GM23338 (cell line): ENCODE measurements around the gene NCK2. TPM values are rescaled to one million over a fixed set of nuclear protein-coding genes. Genes with fewer than 3 reads are reported as not detected.

Experiments used
- ATAC-seq: fragments of 200-7000 bp; cut with Tn5 transposase; 3 replicates; pipeline ENCODE4 v1.9.1; 2020
- DNase-seq: peaks from one replicate; pipeline ENCODE4 v3.0.0-alpha.2; 2015; ENCODE audit warnings: low spot score
- H2AFZ ChIP-seq: fragments of 200-600 bp; sonication (generic); 2 replicates; pipeline ENCODE4 v1.8.0; 2016; ENCODE audit warnings: antibody characterized with exemption, mild to moderate bottlenecking, moderate library complexity
- H3F3A ChIP-seq: fragments of 200-600 bp; sonication (generic); replicated peaks from 2 replicates; pipeline ENCODE4 v1.8.0; 2017; ENCODE audit warnings: antibody characterized with exemption, mixed run types, low read depth
- H3K27ac ChIP-seq: fragments of 200-600 bp; sonication (generic); 2 replicates; pipeline ENCODE4 v1.6.1; 2016; ENCODE audit warnings: low read depth
- H3K27me3 ChIP-seq: fragments of 200-600 bp; sonication (generic); 2 replicates; pipeline ENCODE4 v1.8.0; 2016; ENCODE audit warnings: mild to moderate bottlenecking, mixed run types, moderate library complexity; ENCODE audit not compliant: insufficient read depth
- H3K36me3 ChIP-seq: fragments of 200-600 bp; sonication (generic); 2 replicates; pipeline ENCODE4 v1.8.0; 2016; ENCODE audit warnings: mild to moderate bottlenecking; ENCODE audit not compliant: insufficient read depth
- H3K4me1 ChIP-seq: fragments of 200-600 bp; sonication (generic); 2 replicates; pipeline ENCODE4 v1.8.0; 2016; ENCODE audit warnings: mild to moderate bottlenecking, moderate library complexity; ENCODE audit not compliant: insufficient read depth
- H3K4me2 ChIP-seq: fragments of 200-600 bp; sonication (generic); 2 replicates; pipeline ENCODE4 v1.7.1; 2017; ENCODE audit warnings: mixed run types
- H3K4me3 ChIP-seq: fragments of 200-600 bp; sonication (generic); 2 replicates; pipeline ENCODE4 v1.6.1; 2016; ENCODE audit warnings: mixed run types
- H3K79me2 ChIP-seq: fragments of 200-600 bp; sonication (generic); replicated peaks from 2 replicates; pipeline ENCODE4 v1.8.0; 2017; ENCODE audit warnings: mild to moderate bottlenecking; ENCODE audit not compliant: insufficient read depth
- H3K9me2 ChIP-seq: fragments of 200-600 bp; sonication (generic); 2 replicates; pipeline ENCODE4 v1.8.0; 2017; ENCODE audit not compliant: insufficient read depth
- H4K20me1 ChIP-seq: fragments of 200-600 bp; sonication (generic); replicated peaks from 2 replicates; pipeline ENCODE4 v1.8.0; 2017; ENCODE audit warnings: mild to moderate bottlenecking; ENCODE audit not compliant: insufficient read depth
- H3K27ac Mint-ChIP-seq: 2 replicates; pipeline ENCODE4 v1.8.0; 2020; ENCODE audit warnings: inconsistent platforms, mild to moderate bottlenecking, moderate library complexity, mixed read lengths
- H3K27me3 Mint-ChIP-seq: 3 replicates; pipeline ENCODE4 v1.8.0; 2022; ENCODE audit warnings: low read depth, mild to moderate bottlenecking, moderate library complexity, mixed read lengths, inconsistent platforms; ENCODE audit not compliant: insufficient read depth, poor library complexity
- H3K36me3 Mint-ChIP-seq: 3 replicates; pipeline ENCODE4 v1.8.0; 2021; ENCODE audit warnings: low read depth, mild to moderate bottlenecking, inconsistent platforms, moderate library complexity, mixed read lengths
- H3K4me1 Mint-ChIP-seq: 3 replicates; pipeline ENCODE4 v1.8.0; 2020; ENCODE audit warnings: mild to moderate bottlenecking, inconsistent platforms, mixed read lengths
- H3K4me3 Mint-ChIP-seq: 3 replicates; pipeline ENCODE4 v1.8.0; 2021; ENCODE audit warnings: moderate library complexity, mild to moderate bottlenecking, inconsistent platforms, mixed read lengths
- H3K9me3 Mint-ChIP-seq: 3 replicates; pipeline ENCODE4 v1.8.0; 2020; ENCODE audit warnings: moderate library complexity, mild to moderate bottlenecking, inconsistent platforms, mixed read lengths
- CREB1 ChIP-seq: fragments of 250-450 bp; sonication (Bioruptor Pico); IDR thresholded peaks from 2 replicates; pipeline ENCODE4 v1.5.0; 2020; ENCODE audit warnings: low read depth, mild to moderate bottlenecking, moderate library complexity
- CTCF ChIP-seq, 2 experiments: fragments of 200-600 bp in 1 of 2; sonication (generic) in 1 of 2; conservative IDR thresholded peaks; 2 replicates each; pipeline versions ENCODE4 v1.5.1 to v1.6.1; 2016 to 2017; ENCODE audit warnings: antibody characterized with exemption in 2 of 2, low read depth in 2 of 2, mild to moderate bottlenecking in 2 of 2, moderate library complexity in 1 of 2
- ETS1 ChIP-seq: IDR thresholded peaks from 2 replicates; pipeline ENCODE4 v1.6.1; 2016; ENCODE audit warnings: antibody characterized with exemption
- EZH2 ChIP-seq: fragments of 200-600 bp; sonication (generic); IDR thresholded peaks from one replicate; pipeline ENCODE4 v1.8.0; 2017; ENCODE audit warnings: antibody characterized with exemption, mild to moderate bottlenecking, low read depth; ENCODE audit not compliant: unreplicated experiment
- EZH2phosphoT487 ChIP-seq: fragments of 200-600 bp; sonication (generic); IDR thresholded peaks from one replicate; pipeline ENCODE4 v1.8.1; 2018; ENCODE audit warnings: antibody characterized with exemption; ENCODE audit not compliant: unreplicated experiment
- JUNB ChIP-seq: IDR thresholded peaks from one replicate; pipeline ENCODE4 v1.6.1; 2016; ENCODE audit warnings: antibody characterized with exemption; ENCODE audit not compliant: unreplicated experiment
- NANOG ChIP-seq: IDR thresholded peaks from 2 replicates; pipeline ENCODE4 v1.6.1; 2016; ENCODE audit warnings: antibody characterized with exemption, borderline replicate concordance
- POLR2AphosphoS5 ChIP-seq: IDR thresholded peaks from 2 replicates; pipeline ENCODE4 v1.6.1; 2016; ENCODE audit warnings: antibody characterized with exemption, low read depth
- REST ChIP-seq: IDR thresholded peaks from one replicate; pipeline ENCODE4 v1.6.1; 2018; ENCODE audit warnings: antibody characterized with exemption; ENCODE audit not compliant: unreplicated experiment
- STAT1 ChIP-seq: IDR thresholded peaks from one replicate; pipeline ENCODE4 v1.6.1; 2016; ENCODE audit warnings: antibody characterized with exemption; ENCODE audit not compliant: unreplicated experiment
- ZNF114 ChIP-seq: fragments of 250-450 bp; sonication (Bioruptor Pico); IDR thresholded peaks from 2 replicates; pipeline ENCODE4 v1.5.0; 2020; ENCODE audit warnings: mild to moderate bottlenecking, moderate library complexity
- ZNF331 ChIP-seq: fragments of 250-450 bp; sonication (Bioruptor Pico); IDR thresholded peaks from 2 replicates; pipeline ENCODE4 v1.5.0; 2020; ENCODE audit warnings: low read depth, mild to moderate bottlenecking, moderate library complexity
- ZNF462 ChIP-seq: fragments of 250-450 bp; sonication (Bioruptor Pico); IDR thresholded peaks from 2 replicates; pipeline ENCODE4 v1.5.0; 2020; ENCODE audit warnings: mild to moderate bottlenecking, moderate library complexity
- polyA plus RNA-seq: library from polyadenylated mRNA; unstranded; fragments of >200 nt; fragmentation: Nextera tagmentation; extraction: Ambion mirVana; gene quantifications from 2 replicates; pipeline ENCODE4 v1.2.1, GENCODE V29; 2016
- total RNA-seq: library from RNA; depleted of rRNA; stranded (reverse); fragments of >200 nt; shearing (Covaris generic); gene quantifications from 2 replicates; pipeline ENCODE4 v1.2.3, GENCODE V29; 2014

NCK2 gene
- total and polyA plus RNA-seq, 2 experiments from 2014 or later: 26.9 to 59.9 TPM

GRCh38 chr2:105770149-105770548 lies 25.4 kb downstream of the NCK2 start:
- peaks cover 41% of the 10 kb centered on the region for H4K20me1 ChIP-seq
- DNase-seq (no peak), ATAC-seq (no peak)
- H3K27ac ChIP-seq: no peak overlapping the region
- peaks cover 99% of the 10 kb centered on the region for H3K79me2 ChIP-seq
- no peaks in the 10 kb centered on the region for H3K9me2 ChIP-seq
- no peaks in the 10 kb centered on the region for H3K36me3 ChIP-seq
- H2AFZ ChIP-seq: no peak overlapping the region
- Mint-ChIP-seq H3K36me3 (no peaks in the 10 kb centered on the region; the same call in 1 of the 3 replicates), H3K27me3 (peaks cover 4% of the 10 kb centered on the region), H3K4me1 (peaks cover 65% of the 10 kb centered on the region), H3K4me3 (no peak overlapping the region), H3K27ac (no peak overlapping the region), H3K9me3 (no peaks in the 10 kb centered on the region)
- H3K4me2 ChIP-seq: no peak overlapping the region
- no peaks in the 10 kb centered on the region for H3F3A ChIP-seq
- H3K4me3 ChIP-seq: no peak overlapping the region
- H3K4me1 ChIP-seq: peaks cover 36% of the 10 kb centered on the region
- TF ChIP-seq NANOG: no peak
- TF ChIP-seq EZH2: no peak
- no peak for TF ChIP-seq ETS1
- TF ChIP-seq POLR2AphosphoS5: no peak
- no peak for TF ChIP-seq CREB1 (CRISPR knock-in tag)
- TF ChIP-seq ZNF114: no peak
- TF ChIP-seq ZNF331 (CRISPR knock-in tag): no peak
- TF ChIP-seq JUNB: no peak
- TF ChIP-seq EZH2phosphoT487: no peak
- TF ChIP-seq STAT1: no peak
- no peak for TF ChIP-seq CTCF (conservative IDR thresholded peaks at IDR 0.05; ENCODE audit: low read depth in 2 of 2)
- no peak for TF ChIP-seq REST
- TF ChIP-seq ZNF462 (CRISPR knock-in tag): no peak
- H3K27me3 ChIP-seq: no peaks in the 10 kb centered on the region
